H1 (cell line): ENCODE data around the gene SCPEP1. TPM values are rescaled to one million over a fixed set of nuclear protein-coding genes. Genes with fewer than 3 reads are reported as not detected.

Experiments
- CTCF ChIA-PET: fragments of 300-600 bp; sonication (Branson Sonifier 250); formaldehyde crosslinking; loops from one replicate; lab custom pipeline; 2021; ENCODE audit not compliant: partially characterized antibody; lab: Charles Lee
- POLR2A ChIA-PET: fragments of 300-600 bp; sonication (Branson Sonifier 250); formaldehyde crosslinking; loops from one replicate; lab custom pipeline; 2021; ENCODE audit warnings: inconsistent platforms; ENCODE audit not compliant: partially characterized antibody; lab: Charles Lee
- DNase-seq, 2 experiments: peaks; one replicate each; pipeline versions ENCODE4 v3.0.0 to v3.0.0-alpha.2; 2010 to 2022; ENCODE audit warnings: low spot score in 2 of 2, low read depth in 1 of 2, mixed read lengths in 1 of 2
- FAIRE-seq: peaks from 2 replicates; lab custom pipeline; 2011; peaks lifted over from hg19 to GRCh38; lab: Jason Lieb, UNC
- H2AFZ ChIP-seq: 2 replicates; pipeline ENCODE4 v1.8.1; 2012; ENCODE audit warnings: low read length, inconsistent platforms
- H2AK5ac ChIP-seq: 2 replicates; pipeline ENCODE4 v1.6.1; 2013; ENCODE audit warnings: low read depth, low read length
- H2BK120ac ChIP-seq: replicated peaks from 2 replicates; pipeline ENCODE3; 2013; ENCODE audit warnings: low read depth, low read length, inconsistent platforms
- H2BK12ac ChIP-seq: 2 replicates; pipeline ENCODE4 v1.6.1; 2013; ENCODE audit warnings: low read depth, low read length
- H2BK15ac ChIP-seq: 2 replicates; pipeline ENCODE4 v1.6.1; 2013; ENCODE audit warnings: low read length
- H2BK20ac ChIP-seq: 2 replicates; pipeline ENCODE4 v1.6.1; 2013; ENCODE audit warnings: low read length
- H2BK5ac ChIP-seq: 2 replicates; pipeline ENCODE4 v1.6.1; 2013; ENCODE audit warnings: low read depth, low read length
- H3K14ac ChIP-seq: 2 replicates; pipeline ENCODE4 v1.6.1; 2013; ENCODE audit warnings: inconsistent platforms; ENCODE audit not compliant: insufficient read length
- H3K18ac ChIP-seq: 2 replicates; pipeline ENCODE4 v1.6.1; 2013; ENCODE audit warnings: low read length; ENCODE audit errors: extremely low read depth
- H3K23ac ChIP-seq: 2 replicates; pipeline ENCODE4 v1.6.1; 2013; ENCODE audit warnings: inconsistent platforms; ENCODE audit not compliant: insufficient read length
- H3K23me2 ChIP-seq: 2 replicates; pipeline ENCODE4 v1.6.1; 2013; ENCODE audit warnings: low read depth, low read length
- H3K27ac ChIP-seq: 2 replicates; pipeline ENCODE4 v1.6.1; 2011; ENCODE audit warnings: low read depth, low read length, inconsistent platforms
- H3K27me3 ChIP-seq, 4 experiments: replicated peaks in 1 of 4; 1 replicate in 1 of 4; 2 replicates in 3 of 4; pipeline versions ENCODE4 v1.6.1 to v1.8.1; 2011 to 2013; ENCODE audit warnings: low read length in 3 of 4, mild to moderate bottlenecking in 3 of 4, inconsistent platforms in 2 of 4, mixed read lengths in 2 of 4, moderate library complexity in 1 of 4; ENCODE audit not compliant: control insufficient read depth in 3 of 4, insufficient read depth in 3 of 4; ENCODE audit errors: extremely low read depth in 1 of 4
- H3K36me3 ChIP-seq, 4 experiments: 2 replicates each; pipeline versions ENCODE4 v1.6.1 to v1.8.1; 2011 to 2013; ENCODE audit warnings: mild to moderate bottlenecking in 4 of 4, low read length in 3 of 4, moderate library complexity in 2 of 4, control low read depth in 1 of 4, inconsistent platforms in 1 of 4; ENCODE audit not compliant: insufficient read depth in 4 of 4, control insufficient read depth in 2 of 4
- H3K4ac ChIP-seq: replicated peaks from 2 replicates; pipeline ENCODE3; 2013; ENCODE audit warnings: low read length, low read depth, mixed read lengths, inconsistent platforms; ENCODE audit not compliant: insufficient read length
- H3K4me1 ChIP-seq, 4 experiments: replicated peaks in 1 of 4; 1 replicate in 1 of 4; 2 replicates in 3 of 4; pipeline versions ENCODE4 v1.6.1 to v1.8.1; 2011 to 2013; ENCODE audit warnings: low read length in 3 of 4, inconsistent platforms in 2 of 4, mixed read lengths in 1 of 4; ENCODE audit not compliant: insufficient read depth in 4 of 4, control insufficient read depth in 3 of 4
- H3K4me2 ChIP-seq, 2 experiments: 2 replicates each; pipeline versions ENCODE4 v1.6.1 to v1.8.1; 2011 to 2013; ENCODE audit warnings: low read depth in 2 of 2, low read length in 2 of 2, control low read depth in 1 of 2, inconsistent platforms in 1 of 2, mild to moderate bottlenecking in 1 of 2; ENCODE audit not compliant: insufficient read depth in 1 of 2
- H3K4me3 ChIP-seq, 4 experiments: fragments of 200-600, 300-600 bp in 1 of 4; sonication (generic), shearing (Covaris generic), sonication (Bioruptor Twin) in 1 of 4; 2 replicates each; pipeline versions ENCODE4 v1.5.1 to v1.8.1; 2011 to 2016; ENCODE audit warnings: low read length in 4 of 4, low read depth in 3 of 4, control low read depth in 2 of 4, inconsistent platforms in 2 of 4, mild to moderate bottlenecking in 2 of 4, mixed read lengths in 1 of 4, moderate library complexity in 1 of 4; ENCODE audit not compliant: insufficient read depth in 2 of 4; ENCODE audit errors: extremely low read depth in 1 of 4
- H3K56ac ChIP-seq: replicated peaks from 2 replicates; pipeline ENCODE3; 2013; ENCODE audit warnings: low read depth, mild to moderate bottlenecking, mixed read lengths, low read length, inconsistent platforms; ENCODE audit not compliant: insufficient read length
- H3K79me1 ChIP-seq: 2 replicates; pipeline ENCODE4 v1.6.1; 2013; ENCODE audit warnings: low read depth, low read length, control low read depth
- H3K79me2 ChIP-seq, 2 experiments: 2 replicates each; pipeline versions ENCODE4 v1.6.1 to v1.8.1; 2012 to 2013; ENCODE audit warnings: low read length in 2 of 2, mild to moderate bottlenecking in 2 of 2, inconsistent platforms in 1 of 2; ENCODE audit not compliant: insufficient read depth in 2 of 2, control insufficient read depth in 1 of 2
- H3K9ac ChIP-seq, 4 experiments: replicated peaks in 1 of 4; 1 replicate in 1 of 4; 2 replicates in 3 of 4; pipeline versions ENCODE4 v1.6.1 to v1.8.1; 2011 to 2013; ENCODE audit warnings: low read depth in 3 of 4, low read length in 3 of 4, control low read depth in 2 of 4, mild to moderate bottlenecking in 2 of 4, moderate library complexity in 2 of 4, inconsistent platforms in 1 of 4; ENCODE audit errors: extremely low read depth in 1 of 4
- H3K9me3 ChIP-seq, 2 experiments: 2 replicates each; pipeline versions ENCODE4 v1.6.1 to v1.8.1; 2012 to 2013; ENCODE audit warnings: mild to moderate bottlenecking in 2 of 2, moderate library complexity in 2 of 2, control low read depth in 1 of 2, inconsistent platforms in 1 of 2, low read depth in 1 of 2, low read length in 1 of 2, mixed read lengths in 1 of 2; ENCODE audit not compliant: insufficient read depth in 2 of 2
- H4K20me1 ChIP-seq, 2 experiments: replicated peaks in 1 of 2; 2 replicates each; pipeline versions ENCODE3 to v1.8.1; 2011 to 2013; ENCODE audit warnings: inconsistent platforms in 2 of 2, low read length in 2 of 2, mild to moderate bottlenecking in 1 of 2; ENCODE audit not compliant: insufficient read depth in 2 of 2, control insufficient read depth in 1 of 2
- H4K5ac ChIP-seq: 2 replicates; pipeline ENCODE4 v1.6.1; 2013; ENCODE audit warnings: low read length, low read depth, mixed read lengths, inconsistent platforms; ENCODE audit not compliant: insufficient read length
- H4K8ac ChIP-seq: 2 replicates; pipeline ENCODE4 v1.8.0; 2013; ENCODE audit warnings: mild to moderate bottlenecking, moderate library complexity, low read length, inconsistent platforms; ENCODE audit not compliant: insufficient read depth; ENCODE audit errors: extremely low read depth
- H4K91ac ChIP-seq: replicated peaks from 2 replicates; pipeline ENCODE3; 2013; ENCODE audit warnings: low read length, mixed read lengths, inconsistent platforms; ENCODE audit not compliant: insufficient read length
- EGR1 ChIP-seq: IDR thresholded peaks from 2 replicates; pipeline ENCODE4 v1.6.1; 2011; ENCODE audit warnings: low read depth, low read length, borderline replicate concordance
- EZH2 ChIP-seq: fragments of 200-600 bp; sonication (generic); IDR thresholded peaks from 2 replicates; pipeline ENCODE4 v1.7.1; 2012; ENCODE audit warnings: low read depth, mild to moderate bottlenecking, moderate library complexity, low read length, inconsistent platforms; ENCODE audit not compliant: severe bottlenecking
- GABPA ChIP-seq: IDR thresholded peaks from 2 replicates; pipeline ENCODE4 v1.6.1; 2011; ENCODE audit warnings: mild to moderate bottlenecking, low read length, moderate library complexity, borderline replicate concordance; ENCODE audit not compliant: insufficient read depth
- HDAC2 ChIP-seq, 2 experiments: fragments of 300-600 bp in 1 of 2; sonication (generic) in 1 of 2; IDR thresholded peaks; 2 replicates each; pipeline ENCODE4 v1.6.1; 2011 to 2012; ENCODE audit warnings: low read depth in 2 of 2, low read length in 2 of 2, mild to moderate bottlenecking in 2 of 2, moderate library complexity in 2 of 2, borderline replicate concordance in 1 of 2, inconsistent platforms in 1 of 2
- KDM4A ChIP-seq: IDR thresholded peaks from one replicate; pipeline ENCODE4 v1.7.1; 2012; ENCODE audit warnings: low read depth, mild to moderate bottlenecking, moderate library complexity, low read length, inconsistent platforms; ENCODE audit not compliant: severe bottlenecking
- PHF8 ChIP-seq: fragments of 200-600 bp; sonication (generic); conservative IDR thresholded peaks from 2 replicates; pipeline ENCODE4 v1.7.1; 2012; ENCODE audit warnings: low read depth, mild to moderate bottlenecking, inconsistent platforms, low read length, moderate library complexity
- POLR2AphosphoS5 ChIP-seq: IDR thresholded peaks from 2 replicates; pipeline ENCODE4 v1.6.1; 2011; ENCODE audit warnings: low read depth, low read length
- POU5F1 ChIP-seq: IDR thresholded peaks from 2 replicates; pipeline ENCODE4 v1.6.1; 2011; ENCODE audit warnings: low read depth, mild to moderate bottlenecking, low read length, moderate library complexity
- SIRT6 ChIP-seq: IDR thresholded peaks from one replicate; pipeline ENCODE4 v1.7.1; 2012; ENCODE audit warnings: low read length, inconsistent platforms
- SRF ChIP-seq: IDR thresholded peaks from 2 replicates; pipeline ENCODE4 v1.6.1; 2011; ENCODE audit warnings: mild to moderate bottlenecking, low read depth, low read length, moderate library complexity
- WGBS, 2 experiments: shearing (Covaris generic) in 1 of 2; methylation state at CpG; one replicate each; pipeline versions ENCODE4 v1.1.6 to v1.1.7; 2013 to 2015; ENCODE audit warnings: low lambda C conversion rate in 2 of 2, mixed read lengths in 2 of 2, inconsistent platforms in 1 of 2, low coverage in 1 of 2, missing lambda C conversion rate in 1 of 2; ENCODE audit not compliant: insufficient replicate concordance in 2 of 2, insufficient coverage in 1 of 2, insufficient read length in 1 of 2; ENCODE audit errors: extremely low coverage in 1 of 2, missing lambda C conversion rate in 1 of 2; 5-methylcytosine and 5-hydroxymethylcytosine counted together
- polyA plus RNA-seq, 7 experiments: library from polyadenylated mRNA; depleted of rRNA in 3 of 7; stranded (reverse) in 5 of 7; unstranded in 2 of 7; fragments of >200 nt in 5 of 7; fragments of 200-250 nt in 2 of 7; gene quantifications; 1 replicate in 5 of 7; 2 replicates in 1 of 7; 4 replicates in 1 of 7; pipeline versions ENCODE4 v1.2.1 to v1.2.3, GENCODE V29; 2011 to 2013; ENCODE audit warnings: missing spikeins in 2 of 7, mixed read lengths in 2 of 7
- total RNA-seq: library from RNA; stranded (reverse); fragmentation: NEBNext Ultra II Directional; extraction: Animal tissue kit (Norgen Biotek cat#: 25700); gene quantifications from 2 replicates; pipeline ENCODE4 v1.2.1, GENCODE V29; 2021

SCPEP1 gene
- total and polyA plus RNA-seq, 2 of the 8 experiments (the other 6 are each of a cell fraction or from before 2014, with no cell fraction given), result 30.7 to 52.6 TPM

DNA sequence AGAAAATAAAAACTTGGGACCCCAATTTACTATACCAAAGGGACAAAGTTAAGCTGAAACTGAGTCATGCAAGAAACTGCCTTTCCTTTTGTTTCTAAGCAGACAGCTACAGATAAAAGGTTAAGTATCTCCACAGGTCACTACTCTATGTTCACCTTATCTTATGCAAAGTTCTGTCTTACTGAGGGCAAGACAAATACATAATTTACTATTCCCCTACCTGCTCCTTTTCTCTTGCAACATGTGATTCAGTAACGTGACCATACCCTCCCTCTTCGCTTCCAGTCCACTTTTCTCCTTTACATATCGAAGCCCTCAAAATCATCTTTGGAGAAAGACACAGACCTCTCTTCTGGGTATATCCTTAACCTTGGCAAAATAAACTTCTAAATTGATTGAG lies 42.3 kb downstream of the SCPEP1 start:
- Histone ChIP-seq H3K9ac (no peak overlapping the region), H3K27me3 (0 out of 7 replicates have a peak, but pooled peaks cover 0 to 4% (median 0%) of the 10 kb centered on the region in 4 experiments), H4K5ac (no peak overlapping the region), H3K18ac (no peak overlapping the region), H3K27ac (no peak overlapping the region), H3K23me2 (no peaks in the 10 kb centered on the region), H3K4me2 (no peak overlapping the region), H3K56ac (no peak overlapping the region), H2BK12ac (no peak overlapping the region), H3K14ac (no peak overlapping the region), H2BK5ac (no peak overlapping the region), H3K79me1 (no peaks in the 10 kb centered on the region), H3K9me3 (0 out of 4 replicates have a peak, but pooled peaks cover 2% of the 10 kb centered on the region in 2 experiments), H2BK120ac (no peak overlapping the region), H3K36me3 (no peaks in the 10 kb centered on the region), H3K4me1 (peaks cover 10 to 22% (median 19%) of the 10 kb centered on the region in 4 experiments), H3K79me2 (no peaks in the 10 kb centered on the region), H3K4ac (no peak overlapping the region), H3K23ac (no peak overlapping the region), H2BK15ac (no peak overlapping the region), H2AFZ (no peak overlapping the region), H3K4me3 (no peak overlapping the region), H2AK5ac (no peak overlapping the region), H4K91ac (no peak overlapping the region), H2BK20ac (no peak overlapping the region), H4K20me1 (no peaks in the 10 kb centered on the region), H4K8ac (no peak overlapping the region)
- WGBS, 2 experiments, result 76% methylated on average over 2 of the region's 3 CpGs; no CpG with 5 or more reads in 1 of the 2 experiments
- TF ChIP-seq SIRT6 (no peak), POLR2AphosphoS5 (no peak), HDAC2 (IDR thresholded peaks at IDR 0.05; ENCODE audit: borderline replicate concordance in 1 of 2, low read depth in 2 of 2, low read length in 2 of 2) (no peak), PHF8 (no peak), EGR1 (no peak), GABPA (no peak), KDM4A (no peak), EZH2 (no peak), POU5F1 (no peak), SRF (no peak)
- FAIRE-seq (no peak), DNase-seq (no peak)
- CTCF ChIA-PET, result interaction anchor here (1.2 to 3.8 kb wide), 4 partner anchors 10 to 18 kb away, joined by 3 to 28 read pairs (median 4); no protein-coding TSS in a partner anchor
- POLR2A ChIA-PET, result no interaction called here
